ENCODE results near the gene EVA1C.

EVA1C gene

DNA sequence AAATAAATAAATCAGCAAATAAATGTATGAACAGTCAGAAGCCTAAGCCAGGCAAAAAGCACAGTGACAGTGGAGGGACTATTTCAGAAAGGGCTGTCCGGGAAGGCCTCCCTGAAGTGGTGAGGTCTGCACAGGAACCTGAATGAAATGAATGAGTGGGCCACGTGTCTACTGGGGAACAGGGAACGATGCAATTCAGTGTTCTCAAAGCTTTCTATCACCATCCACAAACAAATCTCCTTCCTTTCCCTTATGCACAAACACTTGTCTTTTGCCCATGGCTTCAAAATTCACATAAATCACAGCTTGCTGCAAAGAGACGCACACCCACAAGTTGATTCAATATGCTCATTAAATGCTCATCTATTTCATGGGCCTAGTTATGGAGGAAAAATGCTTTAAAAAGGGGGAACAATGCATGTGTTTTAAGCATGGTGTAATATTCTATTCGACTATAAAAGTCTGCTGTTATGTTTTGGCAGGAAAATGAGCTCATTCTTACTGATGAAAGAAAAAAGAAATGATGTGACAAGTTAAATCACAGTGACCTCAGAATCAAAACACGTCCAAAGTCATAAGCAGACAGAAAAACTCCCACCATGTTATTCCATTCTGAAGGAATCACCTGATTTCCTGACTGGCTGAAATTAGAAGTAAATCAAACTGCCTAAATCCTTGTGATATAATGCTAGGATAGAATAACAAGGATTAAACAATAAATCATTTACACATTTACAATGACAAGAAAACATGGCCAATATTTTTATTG, 41.3 kb upstream of the EVA1C start:
- H3K4me3 ChIP-seq (ENCODE audit: control insufficient read depth, low read depth, low read length): no peak overlapping the region
- TF ChIP-seq, protein P1, sequence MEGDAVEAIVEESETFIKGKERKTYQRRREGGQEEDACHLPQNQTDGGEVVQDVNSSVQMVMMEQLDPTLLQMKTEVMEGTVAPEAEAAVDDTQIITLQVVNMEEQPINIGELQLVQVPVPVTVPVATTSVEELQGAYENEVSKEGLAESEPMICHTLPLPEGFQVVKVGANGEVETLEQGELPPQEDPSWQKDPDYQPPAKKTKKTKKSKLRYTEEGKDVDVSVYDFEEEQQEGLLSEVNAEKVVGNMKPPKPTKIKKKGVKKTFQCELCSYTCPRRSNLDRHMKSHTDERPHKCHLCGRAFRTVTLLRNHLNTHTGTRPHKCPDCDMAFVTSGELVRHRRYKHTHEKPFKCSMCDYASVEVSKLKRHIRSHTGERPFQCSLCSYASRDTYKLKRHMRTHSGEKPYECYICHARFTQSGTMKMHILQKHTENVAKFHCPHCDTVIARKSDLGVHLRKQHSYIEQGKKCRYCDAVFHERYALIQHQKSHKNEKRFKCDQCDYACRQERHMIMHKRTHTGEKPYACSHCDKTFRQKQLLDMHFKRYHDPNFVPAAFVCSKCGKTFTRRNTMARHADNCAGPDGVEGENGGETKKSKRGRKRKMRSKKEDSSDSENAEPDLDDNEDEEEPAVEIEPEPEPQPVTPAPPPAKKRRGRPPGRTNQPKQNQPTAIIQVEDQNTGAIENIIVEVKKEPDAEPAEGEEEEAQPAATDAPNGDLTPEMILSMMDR (IDR thresholded peaks at IDR 0.05; ENCODE audit: control insufficient read depth, insufficient read depth, low read depth, low read length, missing control alignments): no peak
- DNase-seq (ENCODE audit: low read depth): no peak

DNA sequence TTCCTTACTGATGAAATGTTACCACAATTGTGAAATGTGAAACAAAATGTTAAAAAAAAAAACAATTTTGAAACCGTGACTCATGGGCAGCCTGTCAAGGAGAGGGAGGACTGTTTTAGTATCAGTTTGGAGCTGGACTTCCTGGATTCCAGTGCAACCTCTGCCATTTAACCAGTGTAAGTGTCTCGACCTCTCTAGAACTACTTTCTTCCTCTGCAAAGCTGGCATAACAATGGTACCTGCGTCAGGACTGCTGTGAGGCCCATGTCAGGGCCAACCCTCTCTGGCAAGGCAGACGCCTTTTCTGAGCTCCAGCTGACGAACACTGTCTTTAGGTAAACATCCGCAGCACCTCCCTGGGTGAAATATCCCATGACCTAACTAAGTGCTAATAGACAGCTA, 40.6 kb upstream of the EVA1C start:
- DNase-seq (ENCODE audit: low read depth): peak; percentile 75
- TF ChIP-seq, protein P1 (IDR thresholded peaks at IDR 0.05; ENCODE audit: control insufficient read depth, insufficient read depth, low read depth, low read length, missing control alignments): no peak
- H3K4me3 ChIP-seq (ENCODE audit: control insufficient read depth, low read depth, low read length): no peak overlapping the region

DNA sequence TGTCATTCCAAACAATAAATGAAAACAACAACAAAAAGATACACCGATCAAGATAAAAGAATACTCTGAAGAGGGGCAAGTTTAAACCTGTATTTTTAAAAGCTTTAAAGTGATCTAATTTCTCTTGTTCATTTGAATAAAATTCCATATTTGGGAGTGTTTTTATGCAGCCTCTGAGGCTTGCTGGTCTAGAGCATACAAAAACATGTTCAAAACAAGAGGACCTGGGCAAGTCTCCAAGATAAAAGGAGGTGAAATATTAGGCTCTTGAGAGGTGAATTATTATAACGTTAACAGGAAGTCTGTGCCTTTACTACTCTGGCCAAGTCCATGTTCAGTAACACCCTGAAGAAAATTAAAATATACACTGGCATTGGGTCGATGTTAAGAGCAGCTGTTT, 39.8 kb upstream of the EVA1C start:
- no peak overlapping the region for H3K4me3 ChIP-seq (ENCODE audit: control insufficient read depth, low read depth, low read length)
- TF ChIP-seq, protein P1 (IDR thresholded peaks at IDR 0.05; ENCODE audit: control insufficient read depth, insufficient read depth, low read depth, low read length, missing control alignments): no peak
- no peak for DNase-seq (ENCODE audit: low read depth)

DNA sequence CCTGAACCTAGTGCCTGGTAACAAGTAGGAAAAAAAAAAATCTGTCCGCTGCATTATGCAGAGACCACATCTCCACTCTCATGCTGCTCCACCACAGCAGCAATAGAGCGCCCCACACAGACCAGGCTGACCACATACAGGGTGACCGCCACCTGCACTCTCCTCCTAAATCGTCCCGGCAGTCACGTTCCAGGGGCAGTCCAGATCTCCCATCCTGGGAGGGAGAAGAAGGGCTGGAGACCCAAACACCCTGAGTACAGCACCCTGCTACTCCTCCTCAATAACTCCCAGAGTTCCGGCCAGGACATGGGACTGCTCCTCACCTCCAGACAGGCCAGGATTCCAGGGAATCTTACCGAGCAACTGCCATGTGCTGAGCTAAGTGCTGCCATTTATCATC, 35.0 kb upstream of the EVA1C start:
- DNase-seq (ENCODE audit: low read depth): no peak
- no peak overlapping the region for H3K4me3 ChIP-seq (ENCODE audit: control insufficient read depth, low read depth, low read length)
- TF ChIP-seq, protein P1 (IDR thresholded peaks at IDR 0.05; ENCODE audit: control insufficient read depth, insufficient read depth, low read depth, low read length, missing control alignments): no peak

DNA sequence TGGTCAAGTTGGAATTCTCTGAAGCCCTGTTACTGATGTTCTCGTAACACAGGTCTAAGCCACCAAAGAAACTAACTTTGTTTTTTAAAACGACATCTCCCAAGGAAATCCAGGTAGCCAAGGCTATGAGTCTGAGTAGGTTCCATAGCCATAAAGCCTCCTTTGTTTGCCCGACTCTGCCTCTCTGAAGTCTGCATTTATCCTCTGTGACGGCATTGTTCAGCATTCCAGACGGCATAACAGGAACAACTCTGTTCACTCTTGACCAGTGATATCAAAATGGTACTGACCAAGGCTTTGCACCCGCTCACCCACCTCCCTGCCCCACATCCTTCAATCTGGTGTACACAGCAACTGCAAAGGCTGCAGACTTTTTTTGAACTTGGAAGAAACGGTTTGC, 34.5 kb upstream of the EVA1C start:
- no peak overlapping the region for H3K4me3 ChIP-seq (ENCODE audit: control insufficient read depth, low read depth, low read length)
- TF ChIP-seq, protein P1 (IDR thresholded peaks at IDR 0.05; ENCODE audit: control insufficient read depth, insufficient read depth, low read depth, low read length, missing control alignments): no peak
- no peak for DNase-seq (ENCODE audit: low read depth)

DNA sequence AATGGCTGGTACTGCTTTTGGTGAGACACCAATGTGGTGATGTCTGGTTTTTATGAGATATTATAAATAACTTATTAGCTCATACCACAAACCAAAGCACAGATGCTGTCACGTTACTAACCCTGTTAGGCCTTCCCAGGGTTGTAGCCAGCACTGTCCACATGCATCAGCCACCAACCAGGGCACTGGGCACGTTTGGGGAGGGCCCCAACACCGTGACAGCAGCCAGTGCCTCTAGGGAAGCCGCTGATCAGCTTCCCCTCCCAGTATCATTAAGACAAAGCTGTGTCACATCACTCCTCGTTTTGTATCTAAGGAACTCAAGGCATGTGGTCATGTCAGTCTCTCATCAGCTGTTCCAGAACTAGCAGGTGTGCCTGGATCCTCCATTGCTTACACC, 33.5 kb upstream of the EVA1C start:
- TF ChIP-seq, protein P1 (IDR thresholded peaks at IDR 0.05; ENCODE audit: control insufficient read depth, insufficient read depth, low read depth, low read length, missing control alignments): no peak
- peak; percentile 71 for DNase-seq (ENCODE audit: low read depth)
- H3K4me3 ChIP-seq (ENCODE audit: control insufficient read depth, low read depth, low read length): no peak overlapping the region

Data from AG09309 (cell line).